HG02642 (cell line): ENCODE measurements around the gene HLF.

Experiments
- ATAC-seq: cut with Tn5 transposase; IDR thresholded peaks from one replicate; pipeline ENCODE4 v1.9.1; 2021; ENCODE audit warnings: mild to moderate bottlenecking; ENCODE audit not compliant: unreplicated experiment, poor library complexity

HLF gene

GRCh38 chr17:55288356-55289105, 23.8 kb downstream of the HLF start:
- ATAC-seq = no peak

- ATAC-seq = no peak
These were observed 24.3 kb downstream of the HLF start for GRCh38 chr17:55289106-55289446.

GRCh38 chr17:55289978-55290377, 25.2 kb downstream of the HLF start:
- no peak for ATAC-seq

- no peak for ATAC-seq
These were observed 25.8 kb downstream of the HLF start for GRCh38 chr17:55290492-55291113.

GRCh38 chr17:55291114-55291507, 26.4 kb downstream of the HLF start:
- ATAC-seq = no peak

- no peak for ATAC-seq
These were observed 27.3 kb downstream of the HLF start for GRCh38 chr17:55292094-55292493.

GRCh38 chr17:55294042-55294751, 29.4 kb downstream of the HLF start:
- ATAC-seq = no peak

GRCh38 chr17:55295411-55296170, 30.8 kb downstream of the HLF start:
- ATAC-seq = peak; percentile 89

- ATAC-seq = no peak
These were observed 31.5 kb downstream of the HLF start for GRCh38 chr17:55296171-55296695.

- ATAC-seq = no peak
These were observed 31.9 kb downstream of the HLF start for GRCh38 chr17:55296699-55297098.

GRCh38 chr17:55298111-55298730, 33.5 kb downstream of the HLF start:
- no peak for ATAC-seq

- ATAC-seq = no peak
These were observed 34.5 kb downstream of the HLF start for GRCh38 chr17:55299162-55299838.

- ATAC-seq = no peak
These were observed 35.1 kb downstream of the HLF start for GRCh38 chr17:55299890-55300289.

- no peak for ATAC-seq
These were observed 35.9 kb downstream of the HLF start for GRCh38 chr17:55300479-55301290.

- no peak for ATAC-seq
These were observed 37.0 kb downstream of the HLF start for GRCh38 chr17:55301521-55302406.

GRCh38 chr17:55302407-55302787, 37.6 kb downstream of the HLF start:
- ATAC-seq = no peak

- ATAC-seq = no peak
These were observed 38.3 kb downstream of the HLF start for GRCh38 chr17:55303008-55303493.

- no peak for ATAC-seq
These were observed 39.0 kb downstream of the HLF start for GRCh38 chr17:55303701-55304145.
